T47D (cell line): ENCODE measurements around the gene CCDC92.

Experiments used
- DNase-seq, 2 experiments: peaks; one replicate each; pipeline versions ENCODE4 v3.0.0 to v3.0.0-alpha.2; 2011 to 2012; ENCODE audit warnings: low read depth in 1 of 2, low spot score in 1 of 2
- JUND ChIP-seq: IDR thresholded peaks from 2 replicates; pipeline ENCODE4 v1.6.1; 2012; ENCODE audit warnings: low read depth
- in situ Hi-C: cut with HindIII; loops from 2 replicates; pipeline ENCODE4 v1.10.0; 2016; ENCODE audit warnings: low sequenced_read_pairs, low pct_unique_long_range_greater_than_20kb

The CCDC92 gene

DNA sequence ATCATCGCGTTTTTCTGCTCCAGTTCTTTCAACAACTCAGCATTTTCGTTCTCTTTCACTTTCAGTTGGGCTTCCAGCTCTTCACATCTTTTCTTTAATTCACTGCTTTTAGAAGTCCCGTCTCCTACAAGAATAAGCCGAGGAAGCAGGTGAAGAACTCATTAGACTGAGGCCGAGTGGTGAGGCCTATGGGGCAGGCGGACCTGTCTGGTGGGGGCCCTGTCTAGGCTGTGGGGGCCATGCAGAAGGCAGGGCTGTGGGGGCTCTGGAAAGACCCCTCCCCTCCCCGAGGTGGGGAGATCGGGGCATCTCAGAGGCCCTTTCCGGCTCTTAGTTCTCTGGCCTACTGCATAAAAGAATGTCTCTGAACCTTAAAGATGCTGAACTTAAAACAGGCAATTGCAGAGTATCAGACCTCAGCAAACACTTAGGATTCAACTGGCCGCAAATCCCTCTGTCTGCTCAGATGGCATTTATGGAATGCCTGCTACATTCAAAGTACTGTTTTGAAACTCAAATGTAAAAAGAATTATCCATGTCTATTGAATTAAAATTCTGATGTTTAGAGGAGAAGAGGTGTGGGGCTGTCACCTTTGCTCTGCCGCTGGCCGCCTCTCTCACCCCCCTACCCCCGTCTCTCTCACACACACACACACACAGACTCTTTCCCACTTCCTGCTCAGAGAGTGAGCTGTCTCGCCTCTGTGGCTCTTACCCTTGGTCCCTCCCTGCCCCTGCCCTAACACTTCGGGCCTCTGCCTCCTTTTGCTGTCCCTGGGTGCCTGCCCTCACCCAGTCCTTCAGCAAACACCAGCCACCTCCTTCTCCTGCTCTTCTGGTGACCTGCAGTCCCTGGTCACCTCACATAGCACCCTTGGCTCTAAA is 34.7 kb downstream of the CCDC92 start:
- no peak for DNase-seq
- in situ Hi-C loops: no loop called here
- no peak for TF ChIP-seq JUND

DNA sequence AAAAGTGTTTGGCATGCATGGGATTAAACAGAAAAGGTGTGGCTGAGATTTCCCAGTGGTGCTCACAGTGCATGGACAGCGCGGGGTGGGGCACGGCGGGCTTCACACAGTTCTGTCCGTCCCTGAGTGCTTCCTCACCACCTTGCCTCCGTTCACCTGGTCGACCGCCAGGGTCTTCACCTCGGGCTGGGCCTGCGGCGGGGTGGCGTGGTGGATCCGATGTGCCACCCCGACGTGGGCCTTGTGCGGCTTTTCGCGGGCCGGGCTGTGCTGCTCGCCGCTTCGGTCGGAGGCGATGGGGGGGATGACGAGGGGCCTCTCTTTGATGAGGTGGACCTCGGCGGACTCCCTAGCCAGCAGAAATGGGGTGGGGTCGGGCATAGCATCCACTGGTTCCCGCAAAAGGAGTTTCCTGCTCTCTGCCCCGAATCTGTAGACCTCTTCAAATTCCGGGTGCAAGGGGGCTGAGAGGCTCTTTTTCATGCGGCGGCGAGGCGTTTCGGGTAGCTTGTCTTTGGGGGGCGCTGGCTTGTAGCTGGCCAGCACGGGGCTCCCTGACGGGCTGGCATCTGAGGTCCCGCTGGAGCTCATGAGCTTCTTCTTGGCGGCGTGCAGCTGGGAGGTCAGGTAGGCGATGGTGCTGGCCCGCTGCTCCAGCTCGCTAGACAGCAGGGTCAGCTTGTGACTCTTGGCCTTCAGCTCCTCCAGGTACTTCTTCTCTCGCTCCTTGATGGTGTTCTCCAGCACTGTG is 35.5 kb downstream of the CCDC92 start:
- no peak for TF ChIP-seq JUND
- DNase-seq: no peak
- in situ Hi-C loops: no loop called here

DNA sequence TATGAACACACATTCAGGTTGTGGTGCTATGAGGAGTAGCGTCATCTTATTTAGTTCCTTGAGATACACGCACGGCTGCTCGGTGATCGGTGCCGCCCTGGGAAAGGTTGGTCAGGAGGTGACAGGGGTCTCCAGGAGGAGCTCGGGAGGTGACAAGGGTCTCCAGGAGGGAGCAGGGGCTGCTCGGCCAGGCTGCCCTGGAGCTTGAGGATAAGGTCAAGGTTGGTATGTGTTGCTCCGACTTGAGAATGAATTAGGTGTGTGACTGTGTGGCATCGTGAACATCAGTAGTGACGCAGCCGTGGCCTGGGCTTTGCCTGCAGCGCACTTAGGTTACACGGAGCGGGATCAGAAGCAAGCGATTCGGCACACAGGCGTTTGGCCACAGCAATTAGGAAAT is 36.2 kb downstream of the CCDC92 start:
- no peak for TF ChIP-seq JUND
- DNase-seq: no peak
- in situ Hi-C loops: no loop called here

DNA sequence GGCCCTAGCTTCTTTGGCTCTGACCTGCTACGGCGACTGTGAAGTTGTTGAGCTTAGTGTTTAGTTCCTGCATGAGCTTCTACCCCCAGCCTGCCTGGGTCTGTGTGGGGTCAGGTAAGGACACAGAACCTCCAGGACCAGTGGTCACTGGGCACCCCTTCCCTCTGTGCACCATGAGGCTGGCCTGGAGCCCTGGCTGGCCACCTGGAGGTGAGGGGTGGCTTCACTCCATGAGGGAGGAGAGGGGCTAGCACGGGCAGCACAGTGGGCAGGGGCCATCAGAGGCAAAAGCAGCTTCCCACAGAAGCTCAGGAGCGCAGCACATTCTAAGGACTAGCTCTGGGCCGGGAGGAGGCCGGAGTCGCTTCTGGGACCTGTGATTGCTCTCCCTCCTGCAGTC is 36.7 kb downstream of the CCDC92 start:
- in situ Hi-C loops: no loop called here
- no peak for DNase-seq
- no peak for TF ChIP-seq JUND

DNA sequence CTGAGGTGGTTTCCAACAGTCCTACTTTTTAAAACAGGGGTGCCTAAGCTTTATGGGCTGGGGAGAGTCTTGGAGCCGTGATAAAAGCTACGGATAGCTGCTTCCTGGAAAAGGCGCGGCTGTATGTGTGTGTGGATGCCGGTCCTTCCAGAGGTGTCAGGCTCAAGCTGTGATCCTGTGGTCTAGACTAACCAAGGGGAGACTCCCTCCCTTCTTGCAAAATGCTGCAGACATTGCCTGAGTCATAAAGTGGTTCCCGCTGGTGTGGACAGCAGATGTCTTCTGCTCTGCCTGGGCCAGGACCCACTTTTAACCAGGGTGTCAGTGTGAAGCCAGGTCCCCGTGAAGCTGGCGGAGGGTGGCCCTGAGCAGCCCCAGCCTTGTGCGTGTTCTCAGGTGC is 37.8 kb downstream of the CCDC92 start:
- TF ChIP-seq JUND: no peak
- in situ Hi-C loops: no loop called here
- DNase-seq: no peak

DNA sequence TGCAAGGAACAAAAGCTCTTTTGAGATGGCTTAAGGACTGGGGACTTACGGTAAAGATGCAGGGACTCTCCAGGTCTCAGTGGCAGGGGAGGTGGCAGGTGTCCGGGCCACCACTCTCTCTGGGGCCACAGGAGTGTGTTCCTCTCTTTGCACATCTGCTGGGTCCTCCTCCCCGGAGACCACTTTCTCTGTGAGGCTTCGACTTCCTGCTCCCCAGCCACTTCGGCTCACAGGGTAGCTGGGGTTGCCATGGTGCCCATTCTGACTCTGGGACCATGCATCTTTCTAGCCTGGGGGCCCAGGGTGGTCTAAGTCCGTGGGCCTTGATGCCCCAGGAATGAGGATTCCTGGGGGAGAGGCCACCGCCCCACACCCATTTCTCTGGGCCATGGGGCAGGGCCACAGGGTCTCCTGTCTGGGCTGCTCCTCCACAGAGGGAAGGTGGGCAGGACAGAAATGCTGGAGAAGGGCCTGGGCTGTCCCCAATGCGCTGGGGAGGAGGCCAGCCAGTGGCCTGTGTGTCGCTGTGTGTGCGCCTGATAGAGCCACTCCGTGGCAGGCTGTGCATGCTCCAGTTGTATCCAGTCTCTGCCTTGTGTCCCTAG is 38.5 kb downstream of the CCDC92 start:
- DNase-seq: no peak
- in situ Hi-C loops: no loop called here
- no peak for TF ChIP-seq JUND

DNA sequence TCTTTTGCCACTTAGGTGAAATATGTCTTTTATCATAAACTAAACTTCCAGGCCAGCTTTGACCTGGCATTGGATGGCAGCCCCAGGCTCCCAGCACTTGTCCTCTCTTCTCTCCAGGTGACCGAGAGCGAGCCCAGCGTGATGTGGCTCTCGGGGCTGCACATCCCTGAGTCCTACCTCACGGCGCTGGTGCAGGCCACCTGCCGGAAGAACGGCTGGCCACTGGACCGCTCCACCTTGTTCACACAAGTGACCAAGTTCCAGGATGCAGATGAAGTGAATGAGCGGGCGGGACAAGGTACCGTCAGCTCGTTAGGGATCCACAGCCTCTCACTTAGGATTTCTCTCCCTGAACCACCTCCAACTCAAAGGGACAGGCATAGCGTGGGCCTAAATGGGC is 39.4 kb downstream of the CCDC92 start:
- no peak for TF ChIP-seq JUND
- in situ Hi-C loops: no loop called here
- DNase-seq: no peak

DNA sequence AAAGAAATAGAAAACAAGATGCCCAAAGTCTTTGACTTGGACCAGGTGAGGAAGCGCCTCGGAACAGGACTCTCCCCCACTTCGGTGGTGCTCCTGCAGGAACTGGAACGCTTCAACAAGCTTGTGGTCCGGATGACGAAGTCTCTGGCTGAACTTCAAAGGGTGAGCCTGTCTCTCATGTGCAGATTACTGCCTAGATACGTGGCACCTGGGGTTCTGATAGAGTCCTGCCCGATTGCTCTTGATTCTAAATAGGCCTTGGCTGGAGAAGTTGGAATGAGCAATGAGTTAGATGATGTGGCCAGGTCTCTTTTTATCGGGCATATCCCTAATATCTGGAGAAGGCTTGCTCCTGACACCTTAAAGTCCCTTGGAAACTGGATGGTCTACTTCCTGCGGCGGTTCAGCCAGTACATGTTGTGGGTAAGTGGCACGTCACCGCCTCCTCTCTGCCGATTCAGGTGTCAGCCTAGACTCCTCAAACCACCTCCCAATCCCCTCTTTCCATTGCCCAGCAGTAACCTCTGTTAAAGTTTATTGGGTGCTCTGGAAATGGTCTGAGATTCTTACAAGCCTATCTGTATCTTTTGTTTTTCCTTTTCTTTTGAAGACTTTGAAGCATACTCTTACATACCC is 40.8 kb downstream of the CCDC92 start:
- in situ Hi-C loops: no loop called here
- DNase-seq: no peak
- no peak for TF ChIP-seq JUND

DNA sequence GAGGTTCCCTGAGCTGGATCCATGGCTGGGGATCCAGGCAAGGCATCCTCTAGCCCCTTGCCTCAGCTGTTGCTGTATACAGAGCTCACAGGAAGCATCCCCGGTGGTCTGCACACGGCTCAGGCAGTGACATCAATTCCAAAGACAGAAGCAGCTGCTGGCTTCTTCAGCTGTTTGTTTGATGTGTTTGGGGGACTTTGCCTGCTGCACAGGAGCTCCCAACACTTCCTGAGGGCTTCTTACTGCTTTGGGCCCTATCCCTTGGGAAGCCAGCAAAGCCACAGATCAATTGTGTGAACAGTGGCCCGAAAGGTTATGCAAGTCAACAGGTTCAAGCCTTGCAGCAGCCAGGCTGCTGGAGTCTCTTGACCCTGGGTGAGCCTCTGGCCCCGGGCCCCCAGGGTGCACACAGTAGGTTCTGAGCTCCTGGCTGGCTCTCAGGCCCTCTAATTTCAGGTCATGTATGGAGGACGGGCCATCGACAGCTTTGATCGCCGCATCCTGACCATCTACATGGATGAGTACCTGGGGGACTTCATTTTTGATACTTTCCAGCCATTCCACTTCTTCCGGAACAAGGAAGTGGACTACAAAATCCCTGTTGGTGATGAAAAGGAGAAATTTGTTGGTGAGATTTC is 42.6 kb downstream of the CCDC92 start:
- in situ Hi-C loops: no loop called here
- no peak for DNase-seq
- TF ChIP-seq JUND: no peak

DNA sequence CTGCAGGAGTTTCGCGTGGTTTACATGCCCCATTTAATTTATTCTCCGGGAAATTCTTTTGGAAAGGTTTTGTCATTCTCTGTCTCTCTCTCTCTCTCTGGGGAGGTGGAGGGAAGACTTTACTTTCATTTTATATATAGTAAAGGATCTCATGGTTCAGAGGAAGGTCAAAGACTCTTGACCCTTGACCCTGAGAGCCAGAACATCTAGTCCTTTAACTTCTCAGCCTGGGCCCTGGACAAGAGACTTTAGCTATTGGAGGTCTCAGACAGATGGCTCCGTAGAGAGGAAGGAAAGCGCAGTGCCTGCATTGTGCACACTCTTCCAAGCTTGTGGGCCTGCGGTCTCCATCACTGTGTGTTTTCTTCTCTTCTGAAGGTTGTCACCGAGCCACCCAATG is 43.7 kb downstream of the CCDC92 start:
- TF ChIP-seq JUND: no peak
- in situ Hi-C loops: no loop called here

DNA sequence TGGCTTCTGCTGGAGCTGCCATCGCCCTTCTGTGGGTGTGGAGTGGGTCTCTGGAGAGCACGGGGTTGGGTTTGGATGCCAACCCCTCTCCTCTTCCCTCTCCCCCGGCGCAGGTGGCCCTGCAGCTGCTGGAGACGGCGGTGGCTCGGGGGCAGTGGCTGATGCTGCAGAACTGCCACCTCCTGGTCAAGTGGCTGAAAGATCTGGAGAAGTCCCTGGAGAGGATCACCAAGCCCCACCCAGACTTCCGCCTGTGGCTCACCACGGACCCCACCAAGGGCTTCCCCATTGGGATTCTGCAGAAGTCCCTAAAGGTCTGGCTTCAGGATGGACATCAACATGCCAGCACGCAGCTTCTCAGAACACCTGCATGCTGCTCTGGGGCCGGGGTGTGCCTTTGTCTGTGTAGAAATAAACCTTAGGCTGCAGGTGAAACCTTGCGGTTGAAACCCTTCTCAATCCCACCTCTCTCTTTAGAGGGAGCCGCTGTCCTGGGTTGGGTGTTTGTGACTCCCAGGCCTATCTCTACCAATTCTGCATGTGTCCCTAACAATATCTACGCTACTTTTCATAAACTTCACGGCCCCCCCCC is 44.3 kb downstream of the CCDC92 start:
- no peak for TF ChIP-seq JUND
- DNase-seq: no peak
- in situ Hi-C loops: no loop called here

More for the DNA sequence above, 43.7 kb downstream of the CCDC92 start:
- DNase-seq: no peak

DNA sequence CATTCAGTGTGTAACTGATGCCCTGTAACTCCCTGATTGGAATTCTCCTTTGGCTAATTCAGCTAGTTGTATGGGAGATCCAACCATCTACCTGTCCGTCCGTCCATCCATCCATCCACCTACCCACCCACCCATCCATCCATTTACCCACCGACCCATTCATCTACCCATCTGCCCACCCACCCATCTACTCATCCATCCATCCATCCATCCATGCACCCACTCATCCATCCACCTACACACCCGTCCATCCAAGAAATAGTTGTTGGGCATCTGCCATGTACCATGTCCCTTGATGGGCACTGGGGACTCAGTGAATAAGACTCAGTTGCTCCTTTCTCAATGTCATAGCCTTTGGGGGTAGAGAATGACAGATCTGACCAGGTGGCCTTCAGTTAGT is 48.1 kb downstream of the CCDC92 start:
- in situ Hi-C loops: no loop called here
- DNase-seq: no peak
- no peak for TF ChIP-seq JUND
